Thyroid gland (tissue), 4 donors: ENCODE results near the gene ZFP36L1. TPM values are rescaled to one million over a fixed set of nuclear protein-coding genes. Genes with fewer than 3 reads are reported as not detected.

Experiments used
- DNase-seq, 2 donors: peaks; one replicate each; pipeline ENCODE4 v3.0.0-alpha.2; 2019
- H3K27ac ChIP-seq, 3 donors: fragments of 200-600 bp; sonication (generic); 1 replicate in 2 of 3; 2 replicates in 1 of 3; pipeline ENCODE4 v1.5.1; 2016 to 2019; ENCODE audit warnings: mild to moderate bottlenecking in 1 of 3, moderate library complexity in 1 of 3
- H3K27me3 ChIP-seq: fragments of 200-600 bp; sonication (generic); one replicate; pipeline ENCODE4 v1.5.1; 2019
- H3K36me3 ChIP-seq, 2 donors: fragments of 200-600 bp; sonication (generic); one replicate each; pipeline ENCODE4 v1.5.1; 2016 to 2019
- H3K4me1 ChIP-seq, 2 donors: fragments of 200-600 bp; sonication (generic); one replicate each; pipeline ENCODE4 v1.5.1; 2017 to 2019
- H3K4me3 ChIP-seq, 3 donors: fragments of 200-600 bp; sonication (generic); replicated peaks in 1 of 3; 1 replicate in 2 of 3; 2 replicates in 1 of 3; pipeline ENCODE4 v1.5.1; 2016; ENCODE audit warnings: mild to moderate bottlenecking in 1 of 3
- H3K9me3 ChIP-seq: fragments of 200-600 bp; sonication (generic); one replicate; pipeline ENCODE4 v1.5.1; 2017
- POLR2A ChIP-seq, 2 donors: fragments of 450-650 bp; IDR thresholded peaks; one replicate each; pipeline ENCODE4 v1.6.1; 2017; ENCODE audit warnings: antibody characterized with exemption in 2 of 2, mild to moderate bottlenecking in 2 of 2, moderate library complexity in 1 of 2
- WGBS, 2 donors: methylation state at CpG; one replicate each; pipeline ENCODE4 v1.1.5; 2017; 5-methylcytosine and 5-hydroxymethylcytosine counted together
- intact Hi-C: fragments of 100-400 bp; cut with DNase I; formaldehyde crosslinking; loops from one replicate; pipeline ENCODE4 v1.15.1; 2023
- total RNA-seq, 4 donors: library from RNA; depleted of rRNA; stranded (reverse); fragments of >200 nt; gene quantifications; one replicate each; pipeline ENCODE4 v1.2.3, GENCODE V29; 2016
- TF ChIP-seq, protein P1 (sequence below), 6 experiments: fragments of 200-600 bp in 3 of 6; fragments of 450-650 bp in 3 of 6; sonication (generic) in 3 of 6; IDR thresholded peaks; one replicate each; pipeline ENCODE4 v1.5.1; 2016 to 2019; ENCODE audit warnings: antibody characterized with exemption in 6 of 6, mild to moderate bottlenecking in 2 of 6, inconsistent platforms in 1 of 6, moderate library complexity in 1 of 6

The ZFP36L1 gene
- total RNA-seq, 4 donors from 2014 or later = 96.9 to 274 (median 127) TPM

DNA sequence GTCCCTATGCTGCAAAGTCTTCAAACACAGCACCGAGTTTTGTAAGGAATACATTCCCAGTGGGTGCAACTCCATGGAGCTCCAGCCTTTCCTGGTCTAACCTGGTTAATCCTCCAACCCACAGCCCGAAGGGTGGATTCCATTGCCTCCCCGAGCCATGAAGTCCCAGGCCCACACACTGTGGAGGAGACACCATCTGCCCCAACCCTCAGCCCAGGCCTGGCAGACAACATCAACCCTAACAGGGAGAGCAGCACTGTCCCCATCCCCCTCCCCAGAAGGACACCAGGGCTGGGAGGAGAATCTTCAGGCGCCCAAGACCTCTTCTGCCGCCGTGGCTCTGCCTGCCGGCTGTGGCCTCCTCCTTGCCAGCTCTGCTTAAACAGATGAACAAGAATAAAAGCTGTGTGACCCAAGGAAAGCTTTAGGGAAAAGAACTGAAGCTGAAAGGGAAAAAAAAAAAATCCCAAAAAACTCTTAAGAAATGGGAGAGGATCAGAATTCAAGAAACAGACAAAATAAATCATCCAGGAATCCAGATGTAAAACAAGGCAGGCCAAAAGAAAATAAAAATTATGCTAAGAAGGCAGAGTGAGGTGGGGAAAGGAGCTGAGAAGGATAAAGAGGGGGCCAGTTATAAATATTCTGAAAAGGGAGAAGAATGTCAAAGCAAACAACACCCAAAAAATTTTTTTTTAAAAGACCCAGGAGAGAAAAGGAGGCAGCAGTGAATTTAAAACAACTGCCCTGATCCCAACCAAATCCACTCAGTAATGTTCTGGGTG, 16.0 kb upstream of the ZFP36L1 start:
- 76% methylated on average over 6 of the region's 7 CpGs for WGBS, 2 donors
- intact Hi-C loops = no loop called here
- H3K36me3 ChIP-seq = no peaks in the 10 kb centered on the region
- peak overlapping the region in 1 of 3 donors; percentile 20 for H3K27ac ChIP-seq
- H3K27me3 ChIP-seq = no peaks in the 10 kb centered on the region
- H3K9me3 ChIP-seq = no peaks in the 10 kb centered on the region
- no peak overlapping the region for H3K4me3 ChIP-seq
- no peak for DNase-seq
- peaks cover 47 to 55% of the 10 kb centered on the region in 2 donors for H3K4me1 ChIP-seq
- TF ChIP-seq, protein P1, sequence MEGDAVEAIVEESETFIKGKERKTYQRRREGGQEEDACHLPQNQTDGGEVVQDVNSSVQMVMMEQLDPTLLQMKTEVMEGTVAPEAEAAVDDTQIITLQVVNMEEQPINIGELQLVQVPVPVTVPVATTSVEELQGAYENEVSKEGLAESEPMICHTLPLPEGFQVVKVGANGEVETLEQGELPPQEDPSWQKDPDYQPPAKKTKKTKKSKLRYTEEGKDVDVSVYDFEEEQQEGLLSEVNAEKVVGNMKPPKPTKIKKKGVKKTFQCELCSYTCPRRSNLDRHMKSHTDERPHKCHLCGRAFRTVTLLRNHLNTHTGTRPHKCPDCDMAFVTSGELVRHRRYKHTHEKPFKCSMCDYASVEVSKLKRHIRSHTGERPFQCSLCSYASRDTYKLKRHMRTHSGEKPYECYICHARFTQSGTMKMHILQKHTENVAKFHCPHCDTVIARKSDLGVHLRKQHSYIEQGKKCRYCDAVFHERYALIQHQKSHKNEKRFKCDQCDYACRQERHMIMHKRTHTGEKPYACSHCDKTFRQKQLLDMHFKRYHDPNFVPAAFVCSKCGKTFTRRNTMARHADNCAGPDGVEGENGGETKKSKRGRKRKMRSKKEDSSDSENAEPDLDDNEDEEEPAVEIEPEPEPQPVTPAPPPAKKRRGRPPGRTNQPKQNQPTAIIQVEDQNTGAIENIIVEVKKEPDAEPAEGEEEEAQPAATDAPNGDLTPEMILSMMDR (IDR thresholded peaks at IDR 0.05) = no peak
- TF ChIP-seq POLR2A (IDR thresholded peaks at IDR 0.05) = no peak

DNA sequence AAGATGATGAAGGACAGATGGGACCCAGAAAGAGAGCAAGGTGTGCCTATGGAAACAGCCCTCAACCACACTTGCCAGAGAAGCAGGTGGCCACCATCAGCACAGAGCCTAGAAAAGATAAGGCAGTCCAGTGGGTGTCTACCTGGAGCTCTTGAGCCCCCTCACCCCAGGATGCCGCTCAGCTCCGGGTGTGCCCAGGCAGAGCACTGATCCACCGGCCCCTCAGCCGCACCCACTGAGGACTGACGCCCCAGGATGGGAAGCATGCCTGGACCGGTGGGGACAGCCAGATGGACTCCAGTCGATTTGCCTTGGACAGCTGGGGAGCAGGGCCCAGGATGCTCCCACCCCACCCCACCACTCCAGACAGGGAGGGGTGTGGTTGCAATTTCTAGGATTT, 15.1 kb upstream of the ZFP36L1 start:
- intact Hi-C loops = no loop called here
- WGBS, 2 donors = 83 to 90% methylated on average over 6 to 7 of the region's 7 CpGs
- DNase-seq = no peak
- Histone ChIP-seq H3K4me1 (peaks cover 41 to 46% of the 10 kb centered on the region in 2 donors), H3K36me3 (no peaks in the 10 kb centered on the region), H3K27ac (no peak overlapping the region), H3K4me3 (no peak overlapping the region), H3K9me3 (no peaks in the 10 kb centered on the region), H3K27me3 (no peaks in the 10 kb centered on the region)
- no peak for TF ChIP-seq POLR2A (IDR thresholded peaks at IDR 0.05)
- TF ChIP-seq, protein P1 (IDR thresholded peaks at IDR 0.05) = no peak

DNA sequence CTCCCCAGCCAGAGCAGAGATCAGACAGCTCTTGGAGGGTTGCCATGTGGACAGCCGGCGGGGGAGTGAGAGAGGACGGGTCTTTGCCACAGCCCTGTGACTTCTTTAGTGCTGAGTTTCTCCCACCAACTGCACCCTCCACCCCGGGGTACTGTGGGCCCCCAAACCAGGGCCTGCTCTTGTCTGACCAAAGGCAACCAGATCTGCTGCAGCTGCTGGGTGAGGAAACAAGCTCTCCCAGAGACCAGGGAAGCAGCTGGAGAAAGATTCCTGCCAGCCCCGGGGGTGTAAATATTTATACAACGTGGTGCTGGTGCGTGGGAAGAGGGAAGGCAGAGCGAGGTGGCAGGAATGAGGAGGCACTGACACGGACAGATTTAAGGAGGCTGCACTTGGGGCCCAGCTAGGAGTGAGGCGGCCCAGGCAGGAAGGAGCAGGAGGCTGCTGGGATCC, 14.3 kb upstream of the ZFP36L1 start:
- Histone ChIP-seq H3K4me1 (peaks cover 41 to 43% of the 10 kb centered on the region in 2 donors), H3K4me3 (no peak overlapping the region), H3K9me3 (no peaks in the 10 kb centered on the region), H3K36me3 (no peaks in the 10 kb centered on the region), H3K27ac (peak overlapping the region; percentile 21 to 67 (median 42)), H3K27me3 (no peaks in the 10 kb centered on the region)
- WGBS, 2 donors = 25 to 34% methylated on average over 6 to 10 of the region's 10 CpGs
- TF ChIP-seq, protein P1 (IDR thresholded peaks at IDR 0.05) = no peak
- no peak for TF ChIP-seq POLR2A (IDR thresholded peaks at IDR 0.05)
- peak; percentile 47 to 63 for DNase-seq
- intact Hi-C loops = no loop called here

DNA sequence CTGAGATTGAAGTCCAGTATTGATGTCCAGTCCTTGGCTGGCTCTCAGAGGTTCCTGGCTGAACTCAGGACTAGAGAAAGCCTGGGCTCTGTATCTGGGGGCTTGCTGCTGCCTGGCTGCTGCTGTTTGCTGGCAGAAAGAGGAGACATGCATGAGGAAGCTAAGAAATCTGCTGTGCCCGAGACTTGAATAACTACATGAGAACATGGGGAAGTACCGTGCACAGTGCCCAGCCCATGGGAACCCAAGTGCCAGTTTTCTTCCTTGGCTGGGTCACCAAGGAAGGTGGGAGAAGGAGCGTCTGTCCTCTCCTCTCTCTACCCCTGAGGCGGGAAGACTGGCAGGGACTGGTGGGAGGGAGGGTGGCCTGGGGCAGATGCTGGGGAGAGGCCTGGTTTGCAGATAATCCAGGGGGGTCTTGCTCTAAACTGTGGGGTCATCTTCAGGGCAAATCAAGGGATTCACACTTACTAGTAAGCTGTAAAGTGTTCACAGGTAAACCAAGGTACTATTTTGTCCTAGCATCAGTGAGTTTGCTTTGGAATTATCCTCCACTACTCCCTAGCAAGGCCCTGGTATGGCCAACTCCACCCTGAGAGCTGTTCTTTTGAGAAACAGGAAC, 13.8 kb upstream of the ZFP36L1 start:
- peak overlapping the region; percentile 21 to 67 (median 42) for H3K27ac ChIP-seq
- peak; percentile 36 to 52 for DNase-seq
- peaks cover 38 to 43% of the 10 kb centered on the region in 2 donors for H3K4me1 ChIP-seq
- H3K4me3 ChIP-seq = no peak overlapping the region
- intact Hi-C loops = no loop called here
- H3K9me3 ChIP-seq = no peaks in the 10 kb centered on the region
- WGBS, 2 donors = 23 to 44% methylated on average over 3 to 4 of the region's 4 CpGs
- TF ChIP-seq POLR2A (IDR thresholded peaks at IDR 0.05) = no peak
- TF ChIP-seq, protein P1 (IDR thresholded peaks at IDR 0.05) = no peak
- H3K27me3 ChIP-seq = no peaks in the 10 kb centered on the region
- no peaks in the 10 kb centered on the region for H3K36me3 ChIP-seq

DNA sequence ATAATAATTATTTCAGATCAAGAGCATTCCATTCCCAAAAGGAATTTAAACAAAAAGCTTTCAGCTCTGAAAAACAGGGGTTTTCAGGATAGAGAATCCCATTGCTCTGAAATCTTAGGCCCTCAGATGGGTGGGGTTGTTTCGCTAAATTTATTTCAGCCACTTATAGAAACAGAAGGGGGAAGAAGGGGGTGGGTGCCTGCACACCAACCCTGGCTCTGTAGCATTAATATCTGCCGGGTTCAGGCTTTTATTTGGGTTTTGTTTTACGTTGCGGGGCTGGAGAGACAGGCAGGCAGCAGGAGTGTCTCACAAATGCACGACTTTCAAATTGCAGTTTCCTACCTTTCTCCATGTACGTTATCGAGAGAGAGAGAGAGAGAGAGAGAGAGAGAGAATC, 12.5 kb upstream of the ZFP36L1 start:
- intact Hi-C loops = no loop called here

More for the DNA sequence above, 12.5 kb upstream of the ZFP36L1 start:
- Histone ChIP-seq H3K36me3 (no peaks in the 10 kb centered on the region), H3K4me1 (peaks cover 26 to 34% of the 10 kb centered on the region in 2 donors), H3K4me3 (no peak overlapping the region), H3K27me3 (no peaks in the 10 kb centered on the region), H3K9me3 (no peaks in the 10 kb centered on the region), H3K27ac (no peak overlapping the region)
- TF ChIP-seq, protein P1 (IDR thresholded peaks at IDR 0.05) = no peak
- no peak for TF ChIP-seq POLR2A (IDR thresholded peaks at IDR 0.05)
- no peak for DNase-seq
- 78 to 86% methylated on average over 7 of the region's 7 CpGs for WGBS, 2 donors
